ENCODE results near the gene TSHZ2.
"Not testable (repeated sequence)": the region's sequence is repeated elsewhere in the genome, so short reads cannot be mapped to it uniquely, and the experiment has no call there.

TSHZ2 gene

GRCh38 chr20:53468587-53468986, 496.4 kb downstream of the TSHZ2 start:
- no peak for TF ChIP-seq CTCF (IDR thresholded peaks at IDR 0.05; ENCODE audit: insufficient read depth, low read length, poor library complexity, severe bottlenecking)
- no peaks in the 10 kb centered on the region for H3K36me3 ChIP-seq (ENCODE audit: control insufficient read depth, insufficient read depth, low read length)
- peak; percentile 32 for DNase-seq (ENCODE audit: extremely low read depth, insufficient read length)
- no peaks in the 10 kb centered on the region for H3K27me3 ChIP-seq (replicated peaks; ENCODE audit: control insufficient read depth, insufficient read depth, low read length)
- H3K4me3 ChIP-seq (replicated peaks; ENCODE audit: low read depth, low read length), result no peak overlapping the region

- not testable (repeated sequence) for H3K36me3 ChIP-seq (ENCODE audit: control insufficient read depth, insufficient read depth, low read length); DNase-seq (ENCODE audit: extremely low read depth, insufficient read length); H3K4me3 ChIP-seq (replicated peaks; ENCODE audit: low read depth, low read length); H3K27me3 ChIP-seq (replicated peaks; ENCODE audit: control insufficient read depth, insufficient read depth, low read length)
Observed at GRCh38 chr20:53472859-53473258, 500.7 kb downstream of the TSHZ2 start.

- TF ChIP-seq CTCF (IDR thresholded peaks at IDR 0.05; ENCODE audit: insufficient read depth, low read length, poor library complexity, severe bottlenecking), result no peak
- H3K27me3 ChIP-seq (replicated peaks; ENCODE audit: control insufficient read depth, insufficient read depth, low read length), result no peaks in the 10 kb centered on the region
- no peak for DNase-seq (ENCODE audit: extremely low read depth, insufficient read length)
- H3K36me3 ChIP-seq (ENCODE audit: control insufficient read depth, insufficient read depth, low read length), result no peaks in the 10 kb centered on the region
- no peak overlapping the region for H3K4me3 ChIP-seq (replicated peaks; ENCODE audit: low read depth, low read length)
Observed at GRCh38 chr20:53480913-53481312, 508.8 kb downstream of the TSHZ2 start.

GRCh38 chr20:53487461-53488200, 515.5 kb downstream of the TSHZ2 start:
- DNase-seq (ENCODE audit: extremely low read depth, insufficient read length), result no peak
- Histone ChIP-seq H3K36me3 (ENCODE audit: control insufficient read depth, insufficient read depth, low read length) (no peaks in the 10 kb centered on the region), H3K4me3 (replicated peaks; ENCODE audit: low read depth, low read length) (no peak overlapping the region), H3K27me3 (replicated peaks; ENCODE audit: control insufficient read depth, insufficient read depth, low read length) (no peaks in the 10 kb centered on the region)
- TF ChIP-seq CTCF (IDR thresholded peaks at IDR 0.05; ENCODE audit: insufficient read depth, low read length, poor library complexity, severe bottlenecking), result no peak

- no peak for DNase-seq (ENCODE audit: extremely low read depth, insufficient read length)
- no peaks in the 10 kb centered on the region for H3K36me3 ChIP-seq (ENCODE audit: control insufficient read depth, insufficient read depth, low read length)
- H3K4me3 ChIP-seq (replicated peaks; ENCODE audit: low read depth, low read length), result no peak overlapping the region
- TF ChIP-seq CTCF (IDR thresholded peaks at IDR 0.05; ENCODE audit: insufficient read depth, low read length, poor library complexity, severe bottlenecking), result no peak
- no peaks in the 10 kb centered on the region for H3K27me3 ChIP-seq (replicated peaks; ENCODE audit: control insufficient read depth, insufficient read depth, low read length)
Observed at GRCh38 chr20:53488775-53489272, 516.7 kb downstream of the TSHZ2 start.

GRCh38 chr20:53489528-53489927, 517.4 kb downstream of the TSHZ2 start:
- no peak for DNase-seq (ENCODE audit: extremely low read depth, insufficient read length)
- no peaks in the 10 kb centered on the region for H3K36me3 ChIP-seq (ENCODE audit: control insufficient read depth, insufficient read depth, low read length)
- no peak overlapping the region for H3K4me3 ChIP-seq (replicated peaks; ENCODE audit: low read depth, low read length)
- no peaks in the 10 kb centered on the region for H3K27me3 ChIP-seq (replicated peaks; ENCODE audit: control insufficient read depth, insufficient read depth, low read length)
- no peak for TF ChIP-seq CTCF (IDR thresholded peaks at IDR 0.05; ENCODE audit: insufficient read depth, low read length, poor library complexity, severe bottlenecking)
